HFFc6 (cell line): ENCODE data around the gene AMN. TPM values are rescaled to one million over a fixed set of nuclear protein-coding genes. Genes with fewer than 3 reads are reported as not detected.

Experiments
- DNase-seq: peaks from one replicate; pipeline ENCODE4 v3.0.0-alpha.2; 2018
- H3K27ac Mint-ChIP-seq: 2 replicates; pipeline ENCODE4 v1.8.0; 2020; ENCODE audit warnings: mild to moderate bottlenecking, mixed read lengths
- H3K27me3 Mint-ChIP-seq: 2 replicates; pipeline ENCODE4 v1.8.0; 2021; ENCODE audit warnings: mild to moderate bottlenecking, moderate library complexity, mixed read lengths; ENCODE audit not compliant: insufficient read depth
- H3K36me3 Mint-ChIP-seq: 2 replicates; pipeline ENCODE4 v1.8.0; 2021; ENCODE audit warnings: low read depth, mixed read lengths
- H3K4me1 Mint-ChIP-seq: 2 replicates; pipeline ENCODE4 v1.8.0; 2020; ENCODE audit warnings: low read depth, mixed read lengths
- H3K4me3 Mint-ChIP-seq: 2 replicates; pipeline ENCODE4 v1.8.0; 2020; ENCODE audit warnings: mild to moderate bottlenecking, moderate library complexity, mixed read lengths
- H3K9me3 Mint-ChIP-seq: 2 replicates; pipeline ENCODE4 v1.8.0; 2020; ENCODE audit warnings: mild to moderate bottlenecking, mixed read lengths
- CTCF ChIP-seq: fragments of 200-600 bp; sonication (generic); IDR thresholded peaks from 2 replicates; pipeline ENCODE4 v1.5.0; 2021; ENCODE audit warnings: antibody characterized with exemption, mild to moderate bottlenecking
- total RNA-seq, 6 experiments: library from RNA; stranded (reverse); fragmentation: NEBNext Ultra II Directional; extraction: Animal tissue kit (Norgen Biotek cat#: 25700); gene quantifications; 2 replicates in 1 of 6; 3 replicates in 5 of 6; pipeline ENCODE4 v1.2.3, GENCODE V29; 2021

AMN gene
- total RNA-seq, 6 experiments from 2014 or later: not detected

GRCh38 chr14:102905116-102906108 is 17.1 kb upstream of the AMN start:
- H3K9me3 Mint-ChIP-seq: no peaks in the 10 kb centered on the region
- no peak for DNase-seq
- no peaks in the 10 kb centered on the region for H3K4me1 Mint-ChIP-seq
- no peaks in the 10 kb centered on the region; the same call in none of the 2 replicates for H3K36me3 Mint-ChIP-seq
- TF ChIP-seq CTCF: no peak
- H3K27me3 Mint-ChIP-seq: no peaks in the 10 kb centered on the region; the same call in 1 of the 2 replicates
- H3K4me3 Mint-ChIP-seq: no peak overlapping the region
- no peak overlapping the region for H3K27ac Mint-ChIP-seq

DNA sequence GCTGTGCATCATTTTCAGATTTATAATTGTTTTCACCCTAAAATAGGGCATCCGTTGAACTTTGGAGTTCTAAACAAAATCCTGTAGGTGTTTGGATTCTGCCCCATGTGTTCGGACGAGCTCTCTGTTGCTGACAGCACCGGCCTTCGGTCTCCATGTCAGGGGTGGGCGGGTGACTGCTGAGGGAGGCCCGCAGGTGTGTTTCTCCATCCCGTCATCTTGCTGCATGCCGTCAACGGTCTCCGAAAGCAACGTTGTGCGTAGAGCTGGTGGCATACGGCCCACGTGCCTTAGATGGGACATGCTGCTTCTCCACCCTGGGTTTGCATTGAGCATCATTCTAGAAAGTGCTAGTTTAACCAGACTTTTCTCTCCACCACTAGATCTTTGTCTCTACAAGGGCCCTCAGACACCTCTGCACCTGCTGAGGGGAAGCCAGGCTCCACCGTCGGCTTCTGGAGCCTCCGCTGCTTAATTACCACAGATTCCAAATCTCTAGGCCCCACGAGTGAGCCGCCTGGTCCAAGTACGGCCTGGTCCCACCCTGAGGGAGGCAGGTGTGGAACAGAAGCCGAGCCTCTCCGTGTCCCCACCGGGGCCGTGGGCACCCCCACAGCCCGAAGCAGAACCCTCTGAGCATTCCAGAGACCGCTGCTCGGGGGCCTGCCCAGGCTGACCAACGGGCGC is 15.7 kb upstream of the AMN start:
- no peaks in the 10 kb centered on the region for H3K4me1 Mint-ChIP-seq
- no peak overlapping the region for H3K27ac Mint-ChIP-seq
- H3K9me3 Mint-ChIP-seq: no peaks in the 10 kb centered on the region
- no peaks in the 10 kb centered on the region; the same call in none of the 2 replicates for H3K36me3 Mint-ChIP-seq
- DNase-seq: no peak
- no peak overlapping the region for H3K4me3 Mint-ChIP-seq
- H3K27me3 Mint-ChIP-seq: no peaks in the 10 kb centered on the region; the same call in 1 of the 2 replicates
- TF ChIP-seq CTCF: no peak

DNA sequence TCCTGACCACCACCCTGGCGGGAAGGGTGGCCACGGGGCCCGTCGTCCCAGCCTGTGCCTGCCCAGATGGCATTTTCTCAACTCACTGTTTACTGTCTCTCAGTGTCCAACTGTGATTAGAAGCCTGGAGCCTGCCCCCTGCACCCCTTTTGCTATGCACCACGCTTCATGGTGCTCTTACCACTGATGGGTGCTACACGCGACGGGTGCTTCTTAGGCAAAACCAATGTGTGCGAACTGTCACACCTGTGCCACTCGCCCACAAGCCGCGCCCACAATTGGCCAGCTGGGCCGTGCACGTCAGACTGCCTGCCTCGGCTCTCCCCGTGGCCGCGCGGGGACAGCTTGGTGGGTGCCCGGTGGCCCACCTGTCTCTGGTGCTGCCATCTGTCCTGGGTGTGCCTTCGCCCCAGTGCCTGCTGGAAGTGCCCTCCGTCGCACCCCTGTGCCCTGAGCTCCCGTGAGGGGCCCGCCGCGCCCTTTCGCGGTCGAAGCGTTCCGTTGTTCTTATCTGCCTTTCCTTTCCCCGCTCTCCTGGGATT is 15.1 kb upstream of the AMN start:
- H3K36me3 Mint-ChIP-seq: no peaks in the 10 kb centered on the region; the same call in none of the 2 replicates
- no peaks in the 10 kb centered on the region for H3K9me3 Mint-ChIP-seq
- no peaks in the 10 kb centered on the region; the same call in 1 of the 2 replicates for H3K27me3 Mint-ChIP-seq
- H3K27ac Mint-ChIP-seq: no peak overlapping the region
- DNase-seq: no peak
- no peak for TF ChIP-seq CTCF
- no peaks in the 10 kb centered on the region for H3K4me1 Mint-ChIP-seq
- H3K4me3 Mint-ChIP-seq: no peak overlapping the region

GRCh38 chr14:102907980-102908730 is 14.3 kb upstream of the AMN start:
- DNase-seq: no peak
- Mint-ChIP-seq H3K9me3 (no peaks in the 10 kb centered on the region), H3K4me1 (no peaks in the 10 kb centered on the region), H3K4me3 (no peak overlapping the region), H3K27ac (no peak overlapping the region), H3K36me3 (no peaks in the 10 kb centered on the region; the same call in none of the 2 replicates), H3K27me3 (no peaks in the 10 kb centered on the region; the same call in 1 of the 2 replicates)
- TF ChIP-seq CTCF: no peak
